CD4-positive, CD25-positive, alpha-beta regulatory T cell (primary cell): ENCODE results near the gene CFAP119. TPM values are rescaled to one million over a fixed set of nuclear protein-coding genes. Genes with fewer than 3 reads are reported as not detected.

ENCODE experiments used
- ATAC-seq, 2 donors: fragments of 150-1000 bp; cut with Tn5 transposase; one replicate each; pipeline ENCODE4 v1.10.0; 2021; ENCODE audit warnings: low read depth in 2 of 2, moderate number of reproducible peaks in 2 of 2, moderate library complexity in 1 of 2
- DNase-seq, 3 donors: peaks; one replicate each; pipeline versions ENCODE4 v3.0.0 to v3.0.0-alpha.2; 2012 to 2022; ENCODE audit warnings: mixed read lengths in 1 of 3
- H3K27ac ChIP-seq: one replicate; pipeline ENCODE4 v1.7.0; 2013; ENCODE audit warnings: mild to moderate bottlenecking, low read length; ENCODE audit not compliant: insufficient read depth, poor library complexity, severe bottlenecking
- H3K27me3 ChIP-seq: one replicate; pipeline ENCODE4 v1.7.0; 2013; ENCODE audit warnings: low read length; ENCODE audit not compliant: control insufficient read depth, insufficient read depth
- H3K36me3 ChIP-seq: one replicate; pipeline ENCODE4 v1.7.0; 2013; ENCODE audit warnings: mild to moderate bottlenecking, low read length, moderate library complexity; ENCODE audit not compliant: control insufficient read depth, insufficient read depth
- H3K4me1 ChIP-seq: 2 replicates; pipeline ENCODE4 v1.7.0; 2013; ENCODE audit warnings: mild to moderate bottlenecking, low read length; ENCODE audit not compliant: insufficient read depth, control insufficient read depth, poor library complexity, severe bottlenecking
- H3K4me3 ChIP-seq: one replicate; pipeline ENCODE4 v1.7.0; 2013; ENCODE audit warnings: low read depth, mild to moderate bottlenecking, low read length, moderate library complexity
- H3K9me3 ChIP-seq, 2 experiments: 1 replicate in 1 of 2; 2 replicates in 1 of 2; pipeline ENCODE4 v1.7.0; 2013; ENCODE audit warnings: low read length in 2 of 2, mild to moderate bottlenecking in 1 of 2, moderate library complexity in 1 of 2; ENCODE audit not compliant: control insufficient read depth in 2 of 2
- H3K27ac Mint-ChIP-seq, 3 donors: one replicate each; pipeline ENCODE4 v1.8.0; 2020 to 2022; ENCODE audit warnings: mild to moderate bottlenecking in 3 of 3, mixed read lengths in 3 of 3, moderate library complexity in 2 of 3
- H3K27me3 Mint-ChIP-seq: one replicate; pipeline ENCODE4 v1.8.0; 2022; ENCODE audit warnings: mild to moderate bottlenecking, mixed read lengths
- H3K36me3 Mint-ChIP-seq: one replicate; pipeline ENCODE4 v1.8.0; 2020; ENCODE audit warnings: mixed read lengths
- H3K4me1 Mint-ChIP-seq, 4 donors: one replicate each; pipeline ENCODE4 v1.8.0; 2020 to 2022; ENCODE audit warnings: mixed read lengths in 4 of 4, mild to moderate bottlenecking in 1 of 4
- H3K4me3 Mint-ChIP-seq, 4 donors: one replicate each; pipeline ENCODE4 v1.8.0; 2020 to 2022; ENCODE audit warnings: mild to moderate bottlenecking in 4 of 4, mixed read lengths in 4 of 4, moderate library complexity in 3 of 4
- H3K9me3 Mint-ChIP-seq, 7 donors: one replicate each; pipeline ENCODE4 v1.8.0; 2020 to 2022; ENCODE audit warnings: mixed read lengths in 7 of 7, mild to moderate bottlenecking in 3 of 7, moderate library complexity in 2 of 7
- polyA plus RNA-seq, 4 donors: library from polyadenylated mRNA; unstranded; fragments of 300-500 nt; fragmentation: Illumina TruSeq; gene quantifications; one replicate each; pipeline ENCODE4 v1.2.3, GENCODE V29; 2021
- total RNA-seq: library from RNA; stranded (reverse); gene quantifications from one replicate; pipeline ENCODE4 v1.2.3, GENCODE V29; 2022

CFAP119 gene
- total and polyA plus RNA-seq, 5 donors from 2014 or later, result 0.23 to 1.8 (median 1.0) TPM; not detected in 1

- no peaks in the 10 kb centered on the region for H3K27me3 Mint-ChIP-seq
Measured at GRCh38 chr16:30725418-30725792, 36.5 kb downstream of the CFAP119 start.

GRCh38 chr16:30724641-30725417 lies 37.0 kb downstream of the CFAP119 start:
- no peak overlapping the region for H3K27ac ChIP-seq
- Mint-ChIP-seq H3K27me3 (no peaks in the 10 kb centered on the region), H3K9me3 (no peaks in the 10 kb centered on the region), H3K4me1 (peaks cover 8 to 14% (median 12%) of the 10 kb centered on the region in 4 donors), H3K36me3 (peaks cover 61% of the 10 kb centered on the region), H3K27ac (no peak overlapping the region), H3K4me3 (no peak overlapping the region)
- peak; percentile 7 to 16 for ATAC-seq
- DNase-seq, result no peak
- H3K9me3 ChIP-seq, result no peaks in the 10 kb centered on the region
- peaks cover 81% of the 10 kb centered on the region for H3K36me3 ChIP-seq
- H3K27me3 ChIP-seq, result no peaks in the 10 kb centered on the region
- no peak overlapping the region for H3K4me3 ChIP-seq
- H3K4me1 ChIP-seq, result no peaks in the 10 kb centered on the region

More at GRCh38 chr16:30725418-30725792, 36.5 kb downstream of the CFAP119 start:
- Histone ChIP-seq H3K36me3 (peaks cover 80% of the 10 kb centered on the region), H3K27me3 (no peaks in the 10 kb centered on the region), H3K4me1 (no peaks in the 10 kb centered on the region), H3K4me3 (no peak overlapping the region), H3K27ac (no peak overlapping the region), H3K9me3 (no peaks in the 10 kb centered on the region)
- Mint-ChIP-seq H3K4me1 (peaks cover 8 to 14% (median 10%) of the 10 kb centered on the region in 4 donors), H3K36me3 (peaks cover 56% of the 10 kb centered on the region), H3K4me3 (no peak overlapping the region), H3K9me3 (no peaks in the 10 kb centered on the region), H3K27ac (peak overlapping the region in 1 of 3 donors; percentile 51)
- ATAC-seq (no peak), DNase-seq (no peak)

GRCh38 chr16:30723725-30724355 lies 38.0 kb downstream of the CFAP119 start:
- Histone ChIP-seq H3K4me3 (no peak overlapping the region), H3K36me3 (peaks cover 78% of the 10 kb centered on the region), H3K9me3 (no peaks in the 10 kb centered on the region), H3K27me3 (no peaks in the 10 kb centered on the region), H3K4me1 (no peaks in the 10 kb centered on the region), H3K27ac (no peak overlapping the region)
- H3K4me1 Mint-ChIP-seq, result peaks cover 8 to 14% (median 12%) of the 10 kb centered on the region in 4 donors
- H3K27me3 Mint-ChIP-seq, result no peaks in the 10 kb centered on the region
- DNase-seq, result no peak
- H3K4me3 Mint-ChIP-seq, result no peak overlapping the region
- H3K27ac Mint-ChIP-seq, result peak overlapping the region in 1 of 3 donors; percentile 67
- H3K36me3 Mint-ChIP-seq, result peaks cover 59% of the 10 kb centered on the region
- H3K9me3 Mint-ChIP-seq, result no peaks in the 10 kb centered on the region
- ATAC-seq, result no peak

GRCh38 chr16:30722916-30723315 lies 38.9 kb downstream of the CFAP119 start:
- peaks cover 53% of the 10 kb centered on the region for H3K36me3 Mint-ChIP-seq
- peaks cover 77% of the 10 kb centered on the region for H3K36me3 ChIP-seq
- H3K4me1 ChIP-seq, result no peaks in the 10 kb centered on the region

GRCh38 chr16:30722443-30722842 lies 39.4 kb downstream of the CFAP119 start:
- DNase-seq (no peak), ATAC-seq (no peak)
- no peaks in the 10 kb centered on the region for H3K9me3 Mint-ChIP-seq
- H3K4me3 Mint-ChIP-seq, result no peak overlapping the region
- Histone ChIP-seq H3K4me3 (no peak overlapping the region), H3K4me1 (no peaks in the 10 kb centered on the region), H3K36me3 (peaks cover 82% of the 10 kb centered on the region), H3K27me3 (no peaks in the 10 kb centered on the region), H3K9me3 (no peaks in the 10 kb centered on the region), H3K27ac (no peak overlapping the region)
- H3K27me3 Mint-ChIP-seq, result no peaks in the 10 kb centered on the region
- peaks cover 52% of the 10 kb centered on the region for H3K36me3 Mint-ChIP-seq
- H3K27ac Mint-ChIP-seq, result peak overlapping the region in 2 of 3 donors; percentile 30 to 32
- peaks cover 3 to 14% (median 11%) of the 10 kb centered on the region in 4 donors for H3K4me1 Mint-ChIP-seq

More at GRCh38 chr16:30722916-30723315, 38.9 kb downstream of the CFAP119 start:
- Histone ChIP-seq H3K9me3 (no peaks in the 10 kb centered on the region), H3K27me3 (no peaks in the 10 kb centered on the region), H3K4me3 (no peak overlapping the region), H3K27ac (no peak overlapping the region)
- Mint-ChIP-seq H3K27ac (peak overlapping the region in 1 of 3 donors; percentile 30), H3K27me3 (no peaks in the 10 kb centered on the region), H3K9me3 (no peaks in the 10 kb centered on the region), H3K4me3 (no peak overlapping the region), H3K4me1 (peaks cover 3 to 14% (median 11%) of the 10 kb centered on the region in 4 donors)
- ATAC-seq, result peak in 1 of 2 donors; percentile 7
- DNase-seq, result no peak

GRCh38 chr16:30721606-30722005 lies 40.3 kb downstream of the CFAP119 start:
- H3K4me1 Mint-ChIP-seq, result peaks cover 3 to 21% (median 16%) of the 10 kb centered on the region in 4 donors
- H3K4me1 ChIP-seq, result no peaks in the 10 kb centered on the region
- H3K36me3 Mint-ChIP-seq, result peaks cover 54% of the 10 kb centered on the region
- H3K36me3 ChIP-seq, result peaks cover 90% of the 10 kb centered on the region
- H3K9me3 ChIP-seq, result no peaks in the 10 kb centered on the region
- no peaks in the 10 kb centered on the region for H3K27me3 ChIP-seq
- no peak overlapping the region for H3K4me3 ChIP-seq
- H3K27ac Mint-ChIP-seq, result peak overlapping the region in 2 of 3 donors; percentile 30 to 48
- H3K27me3 Mint-ChIP-seq, result no peaks in the 10 kb centered on the region
- H3K9me3 Mint-ChIP-seq, result no peaks in the 10 kb centered on the region
- ATAC-seq (no peak), DNase-seq (no peak)
- H3K4me3 Mint-ChIP-seq, result no peak overlapping the region
- no peak overlapping the region for H3K27ac ChIP-seq

- Mint-ChIP-seq H3K4me1 (peaks cover 3 to 24% (median 17%) of the 10 kb centered on the region in 4 donors), H3K27me3 (no peaks in the 10 kb centered on the region), H3K4me3 (no peak overlapping the region), H3K27ac (peak overlapping the region in 1 of 3 donors; percentile 30), H3K9me3 (no peaks in the 10 kb centered on the region), H3K36me3 (peaks cover 58% of the 10 kb centered on the region)
- H3K27ac ChIP-seq, result no peak overlapping the region
- H3K4me3 ChIP-seq, result no peak overlapping the region
- H3K27me3 ChIP-seq, result no peaks in the 10 kb centered on the region
- peaks cover 93% of the 10 kb centered on the region for H3K36me3 ChIP-seq
- no peaks in the 10 kb centered on the region for H3K4me1 ChIP-seq
- no peaks in the 10 kb centered on the region for H3K9me3 ChIP-seq
- ATAC-seq (no peak), DNase-seq (no peak)
Measured at GRCh38 chr16:30721167-30721566, 40.7 kb downstream of the CFAP119 start.
